H1 (cell line): ENCODE results near the gene ZNF750. TPM values are rescaled to one million over a fixed set of nuclear protein-coding genes. Genes with fewer than 3 reads are reported as not detected.
A peak's percentile ranks its signal among the peaks of the same experiment; 100 is the strongest.

Experiments used
- CTCF ChIA-PET: fragments of 300-600 bp; sonication (Branson Sonifier 250); formaldehyde crosslinking; loops from one replicate; lab custom pipeline; 2021; ENCODE audit not compliant: partially characterized antibody; lab: Charles Lee
- POLR2A ChIA-PET: fragments of 300-600 bp; sonication (Branson Sonifier 250); formaldehyde crosslinking; loops from one replicate; lab custom pipeline; 2021; ENCODE audit warnings: inconsistent platforms; ENCODE audit not compliant: partially characterized antibody; lab: Charles Lee
- DNase-seq, 2 experiments: peaks; one replicate each; pipeline versions ENCODE4 v3.0.0 to v3.0.0-alpha.2; 2010 to 2022; ENCODE audit warnings: low spot score in 2 of 2, low read depth in 1 of 2, mixed read lengths in 1 of 2
- FAIRE-seq: peaks from 2 replicates; lab custom pipeline; 2011; peaks lifted over from hg19 to GRCh38; lab: Jason Lieb, UNC
- H2AFZ ChIP-seq: 2 replicates; pipeline ENCODE4 v1.8.1; 2012; ENCODE audit warnings: low read length, inconsistent platforms
- H2AK5ac ChIP-seq: 2 replicates; pipeline ENCODE4 v1.6.1; 2013; ENCODE audit warnings: low read depth, low read length
- H2BK120ac ChIP-seq: replicated peaks from 2 replicates; pipeline ENCODE3; 2013; ENCODE audit warnings: low read depth, low read length, inconsistent platforms
- H2BK12ac ChIP-seq: 2 replicates; pipeline ENCODE4 v1.6.1; 2013; ENCODE audit warnings: low read depth, low read length
- H2BK15ac ChIP-seq: 2 replicates; pipeline ENCODE4 v1.6.1; 2013; ENCODE audit warnings: low read length
- H2BK20ac ChIP-seq: 2 replicates; pipeline ENCODE4 v1.6.1; 2013; ENCODE audit warnings: low read length
- H2BK5ac ChIP-seq: 2 replicates; pipeline ENCODE4 v1.6.1; 2013; ENCODE audit warnings: low read depth, low read length
- H3K14ac ChIP-seq: 2 replicates; pipeline ENCODE4 v1.6.1; 2013; ENCODE audit warnings: inconsistent platforms; ENCODE audit not compliant: insufficient read length
- H3K18ac ChIP-seq: 2 replicates; pipeline ENCODE4 v1.6.1; 2013; ENCODE audit warnings: low read length; ENCODE audit errors: extremely low read depth
- H3K23ac ChIP-seq: 2 replicates; pipeline ENCODE4 v1.6.1; 2013; ENCODE audit warnings: inconsistent platforms; ENCODE audit not compliant: insufficient read length
- H3K23me2 ChIP-seq: 2 replicates; pipeline ENCODE4 v1.6.1; 2013; ENCODE audit warnings: low read depth, low read length
- H3K27ac ChIP-seq: 2 replicates; pipeline ENCODE4 v1.6.1; 2011; ENCODE audit warnings: low read depth, low read length, inconsistent platforms
- H3K27me3 ChIP-seq, 4 experiments: replicated peaks in 1 of 4; 1 replicate in 1 of 4; 2 replicates in 3 of 4; pipeline versions ENCODE4 v1.6.1 to v1.8.1; 2011 to 2013; ENCODE audit warnings: low read length in 3 of 4, mild to moderate bottlenecking in 3 of 4, inconsistent platforms in 2 of 4, mixed read lengths in 2 of 4, moderate library complexity in 1 of 4; ENCODE audit not compliant: control insufficient read depth in 3 of 4, insufficient read depth in 3 of 4; ENCODE audit errors: extremely low read depth in 1 of 4
- H3K36me3 ChIP-seq, 4 experiments: 2 replicates each; pipeline versions ENCODE4 v1.6.1 to v1.8.1; 2011 to 2013; ENCODE audit warnings: mild to moderate bottlenecking in 4 of 4, low read length in 3 of 4, moderate library complexity in 2 of 4, control low read depth in 1 of 4, inconsistent platforms in 1 of 4; ENCODE audit not compliant: insufficient read depth in 4 of 4, control insufficient read depth in 2 of 4
- H3K4ac ChIP-seq: replicated peaks from 2 replicates; pipeline ENCODE3; 2013; ENCODE audit warnings: low read length, low read depth, mixed read lengths, inconsistent platforms; ENCODE audit not compliant: insufficient read length
- H3K4me1 ChIP-seq, 4 experiments: replicated peaks in 1 of 4; 1 replicate in 1 of 4; 2 replicates in 3 of 4; pipeline versions ENCODE4 v1.6.1 to v1.8.1; 2011 to 2013; ENCODE audit warnings: low read length in 3 of 4, inconsistent platforms in 2 of 4, mixed read lengths in 1 of 4; ENCODE audit not compliant: insufficient read depth in 4 of 4, control insufficient read depth in 3 of 4
- H3K4me2 ChIP-seq, 2 experiments: 2 replicates each; pipeline versions ENCODE4 v1.6.1 to v1.8.1; 2011 to 2013; ENCODE audit warnings: low read depth in 2 of 2, low read length in 2 of 2, control low read depth in 1 of 2, inconsistent platforms in 1 of 2, mild to moderate bottlenecking in 1 of 2; ENCODE audit not compliant: insufficient read depth in 1 of 2
- H3K4me3 ChIP-seq, 4 experiments: fragments of 200-600, 300-600 bp in 1 of 4; sonication (generic), shearing (Covaris generic), sonication (Bioruptor Twin) in 1 of 4; 2 replicates each; pipeline versions ENCODE4 v1.5.1 to v1.8.1; 2011 to 2016; ENCODE audit warnings: low read length in 4 of 4, low read depth in 3 of 4, control low read depth in 2 of 4, inconsistent platforms in 2 of 4, mild to moderate bottlenecking in 2 of 4, mixed read lengths in 1 of 4, moderate library complexity in 1 of 4; ENCODE audit not compliant: insufficient read depth in 2 of 4; ENCODE audit errors: extremely low read depth in 1 of 4
- H3K56ac ChIP-seq: replicated peaks from 2 replicates; pipeline ENCODE3; 2013; ENCODE audit warnings: low read depth, mild to moderate bottlenecking, mixed read lengths, low read length, inconsistent platforms; ENCODE audit not compliant: insufficient read length
- H3K79me1 ChIP-seq: 2 replicates; pipeline ENCODE4 v1.6.1; 2013; ENCODE audit warnings: low read depth, low read length, control low read depth
- H3K79me2 ChIP-seq, 2 experiments: 2 replicates each; pipeline versions ENCODE4 v1.6.1 to v1.8.1; 2012 to 2013; ENCODE audit warnings: low read length in 2 of 2, mild to moderate bottlenecking in 2 of 2, inconsistent platforms in 1 of 2; ENCODE audit not compliant: insufficient read depth in 2 of 2, control insufficient read depth in 1 of 2
- H3K9ac ChIP-seq, 4 experiments: replicated peaks in 1 of 4; 1 replicate in 1 of 4; 2 replicates in 3 of 4; pipeline versions ENCODE4 v1.6.1 to v1.8.1; 2011 to 2013; ENCODE audit warnings: low read depth in 3 of 4, low read length in 3 of 4, control low read depth in 2 of 4, mild to moderate bottlenecking in 2 of 4, moderate library complexity in 2 of 4, inconsistent platforms in 1 of 4; ENCODE audit errors: extremely low read depth in 1 of 4
- H3K9me3 ChIP-seq, 2 experiments: 2 replicates each; pipeline versions ENCODE4 v1.6.1 to v1.8.1; 2012 to 2013; ENCODE audit warnings: mild to moderate bottlenecking in 2 of 2, moderate library complexity in 2 of 2, control low read depth in 1 of 2, inconsistent platforms in 1 of 2, low read depth in 1 of 2, low read length in 1 of 2, mixed read lengths in 1 of 2; ENCODE audit not compliant: insufficient read depth in 2 of 2
- H4K20me1 ChIP-seq, 2 experiments: replicated peaks in 1 of 2; 2 replicates each; pipeline versions ENCODE3 to v1.8.1; 2011 to 2013; ENCODE audit warnings: inconsistent platforms in 2 of 2, low read length in 2 of 2, mild to moderate bottlenecking in 1 of 2; ENCODE audit not compliant: insufficient read depth in 2 of 2, control insufficient read depth in 1 of 2
- H4K5ac ChIP-seq: 2 replicates; pipeline ENCODE4 v1.6.1; 2013; ENCODE audit warnings: low read length, low read depth, mixed read lengths, inconsistent platforms; ENCODE audit not compliant: insufficient read length
- H4K8ac ChIP-seq: 2 replicates; pipeline ENCODE4 v1.8.0; 2013; ENCODE audit warnings: mild to moderate bottlenecking, moderate library complexity, low read length, inconsistent platforms; ENCODE audit not compliant: insufficient read depth; ENCODE audit errors: extremely low read depth
- H4K91ac ChIP-seq: replicated peaks from 2 replicates; pipeline ENCODE3; 2013; ENCODE audit warnings: low read length, mixed read lengths, inconsistent platforms; ENCODE audit not compliant: insufficient read length
- GABPA ChIP-seq: IDR thresholded peaks from 2 replicates; pipeline ENCODE4 v1.6.1; 2011; ENCODE audit warnings: mild to moderate bottlenecking, low read length, moderate library complexity, borderline replicate concordance; ENCODE audit not compliant: insufficient read depth
- KDM4A ChIP-seq: IDR thresholded peaks from one replicate; pipeline ENCODE4 v1.7.1; 2012; ENCODE audit warnings: low read depth, mild to moderate bottlenecking, moderate library complexity, low read length, inconsistent platforms; ENCODE audit not compliant: severe bottlenecking
- MAX ChIP-seq: IDR thresholded peaks from 2 replicates; pipeline ENCODE4 v1.6.1; 2012; ENCODE audit warnings: inconsistent platforms
- RNF2 ChIP-seq: fragments of 200-900, 300-1000 bp; sonication (generic); IDR thresholded peaks from 2 replicates; pipeline ENCODE4 v1.7.1; 2016; ENCODE audit warnings: borderline replicate concordance, low read depth, mild to moderate bottlenecking, antibody characterized with exemption, low read length; ENCODE audit not compliant: poor library complexity, severe bottlenecking; ENCODE audit errors: missing control alignments
- SAP30 ChIP-seq: fragments of 300-600 bp; sonication (generic); IDR thresholded peaks from 2 replicates; pipeline ENCODE4 v1.7.1; 2012; ENCODE audit warnings: low read length, moderate library complexity, mild to moderate bottlenecking, inconsistent platforms; ENCODE audit not compliant: insufficient read depth, insufficient replicate concordance
- SIRT6 ChIP-seq: IDR thresholded peaks from one replicate; pipeline ENCODE4 v1.7.1; 2012; ENCODE audit warnings: low read length, inconsistent platforms
- SP4 ChIP-seq: IDR thresholded peaks from 2 replicates; pipeline ENCODE4 v1.6.1; 2012; ENCODE audit warnings: low read length, inconsistent platforms
- WGBS, 2 experiments: shearing (Covaris generic) in 1 of 2; methylation state at CpG; one replicate each; pipeline versions ENCODE4 v1.1.6 to v1.1.7; 2013 to 2015; ENCODE audit warnings: low lambda C conversion rate in 2 of 2, mixed read lengths in 2 of 2, inconsistent platforms in 1 of 2, low coverage in 1 of 2, missing lambda C conversion rate in 1 of 2; ENCODE audit not compliant: insufficient replicate concordance in 2 of 2, insufficient coverage in 1 of 2, insufficient read length in 1 of 2; ENCODE audit errors: extremely low coverage in 1 of 2, missing lambda C conversion rate in 1 of 2; 5-methylcytosine and 5-hydroxymethylcytosine counted together
- polyA plus RNA-seq, 7 experiments: library from polyadenylated mRNA; depleted of rRNA in 3 of 7; stranded (reverse) in 5 of 7; unstranded in 2 of 7; fragments of >200 nt in 5 of 7; fragments of 200-250 nt in 2 of 7; gene quantifications; 1 replicate in 5 of 7; 2 replicates in 1 of 7; 4 replicates in 1 of 7; pipeline versions ENCODE4 v1.2.1 to v1.2.3, GENCODE V29; 2011 to 2013; ENCODE audit warnings: missing spikeins in 2 of 7, mixed read lengths in 2 of 7
- total RNA-seq: library from RNA; stranded (reverse); fragmentation: NEBNext Ultra II Directional; extraction: Animal tissue kit (Norgen Biotek cat#: 25700); gene quantifications from 2 replicates; pipeline ENCODE4 v1.2.1, GENCODE V29; 2021

The ZNF750 gene
- total and polyA plus RNA-seq, 2 of the 8 experiments (the other 6 are each of a cell fraction or from before 2014, with no cell fraction given) = not detected

DNA sequence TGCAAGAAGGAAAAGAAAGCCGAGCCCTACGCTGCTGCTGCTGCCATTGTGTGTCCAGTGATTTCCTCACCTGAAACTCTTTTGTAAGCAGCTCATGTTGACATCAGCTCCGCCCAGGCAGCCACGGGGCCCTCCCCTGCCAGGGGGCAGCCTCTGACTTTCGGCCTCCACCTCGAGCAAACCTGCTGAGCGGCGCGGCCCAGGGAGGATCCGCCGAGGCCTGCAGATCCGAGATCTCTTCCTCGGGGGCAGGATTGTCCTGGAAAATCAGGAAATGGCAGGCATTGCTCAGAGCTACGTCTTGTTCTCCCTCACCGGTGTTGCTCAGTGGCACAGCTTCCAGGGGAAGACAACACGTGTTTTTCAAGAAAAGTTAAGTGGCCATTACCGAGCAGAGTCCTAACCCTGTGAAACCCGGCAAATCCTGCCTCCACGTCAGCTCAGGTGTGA lies 35.6 kb upstream of the ZNF750 start:
- Histone ChIP-seq H2AFZ (no peak overlapping the region), H3K23me2 (no peaks in the 10 kb centered on the region), H2BK12ac (no peak overlapping the region), H3K36me3 (peaks cover 0 to 13% (median 9%) of the 10 kb centered on the region in 4 experiments; a peak in 5 of 8 replicates), H3K4me2 (peak overlapping the region in 1 of 2 experiments; percentile 4; a peak in 1 of 4 replicates), H3K23ac (no peak overlapping the region), H3K9me3 (no peaks in the 10 kb centered on the region), H3K79me1 (peaks cover 17% of the 10 kb centered on the region), H3K4me3 (no peak overlapping the region), H2BK15ac (no peak overlapping the region), H2BK20ac (no peak overlapping the region), H2AK5ac (no peak overlapping the region), H3K27ac (no peak overlapping the region), H3K79me2 (peaks cover 0 to 20% of the 10 kb centered on the region in 2 experiments; a peak in 2 of 4 replicates), H2BK5ac (peak overlapping the region; percentile 5; the same call in 1 of the 2 replicates), H4K8ac (peak overlapping the region; percentile 72; the same call in 1 of the 2 replicates), H3K4ac (peak overlapping the region; percentile 75)
- no peak for FAIRE-seq
- POLR2A ChIA-PET = no interaction called here
- WGBS, 2 experiments = 77% methylated on average over 17 of the region's 19 CpGs; no CpG with 5 or more reads in 1 of the 2 experiments
- TF ChIP-seq KDM4A (no peak), SP4 (no peak), SIRT6 (no peak), GABPA (peak; percentile 71; the same call in 1 of the 2 replicates), MAX (0 out of 2 replicates have a peak, but pooled peaks have one; percentile 15), RNF2 (no peak), SAP30 (no peak)
- TF ChIP-seq, all 59 proteins: peak for 2
- H3K4me1 ChIP-seq = peaks cover 0 to 8% (median 2%) of the 10 kb centered on the region in 4 experiments; a peak in 5 of 7 replicates
- no peak overlapping the region for H2BK120ac ChIP-seq
- H3K27me3 ChIP-seq = no peaks in the 10 kb centered on the region
- DNase-seq = peak; percentile 25 to 71
- no peak overlapping the region for H3K14ac ChIP-seq
- H4K20me1 ChIP-seq = peaks cover 4 to 10% of the 10 kb centered on the region in 2 experiments
- peak overlapping the region in 1 of 4 experiments; percentile 69; a peak in 1 of 7 replicates for H3K9ac ChIP-seq
- H3K56ac ChIP-seq = no peak overlapping the region
- H4K5ac ChIP-seq = no peak overlapping the region
- H4K91ac ChIP-seq = no peak overlapping the region
- CTCF ChIA-PET = interaction anchor here (0.8 to 3.4 kb wide), 15 partner anchors 8 to 94 kb away, joined by 3 to 18 read pairs (median 3); no protein-coding TSS in a partner anchor
- no peak overlapping the region for H3K18ac ChIP-seq
